PC-3 (cell line): ENCODE data around the gene RB1. TPM values are rescaled to one million over a fixed set of nuclear protein-coding genes. Genes with fewer than 3 reads are reported as not detected.

Experiments used
- ATAC-seq: fragments of 200-7000 bp; cut with Tn5 transposase; 2 replicates; pipeline ENCODE4 v1.9.1; 2020; ENCODE audit warnings: mild to moderate bottlenecking, moderate library complexity
- BruUV-seq: library from RNA; stranded (reverse); fragments of 400-500 nt; replicated peaks from 2 replicates; lab custom pipeline; 2021; lab: Mats Ljungman, UMichigan
- CTCF ChIA-PET: fragments of 300-600 bp; sonication (Branson Sonifier 250); formaldehyde crosslinking; loops from one replicate; lab custom pipeline; 2022; ENCODE audit warnings: antibody characterized with exemption; lab: Charles Lee
- POLR2A ChIA-PET: fragments of 300-600 bp; sonication (Branson Sonifier 250); formaldehyde crosslinking; loops from one replicate; lab custom pipeline; 2022; ENCODE audit warnings: antibody characterized with exemption; ENCODE audit not compliant: unreplicated experiment; lab: Charles Lee
- DNase-seq: peaks from one replicate; pipeline ENCODE4 v3.0.0-alpha.2; 2015
- H2AFZ ChIP-seq: fragments of 300-600 bp; sonication (generic); 2 replicates; pipeline ENCODE4 v1.6.0; 2016; ENCODE audit warnings: antibody characterized with exemption, low read length
- H3F3A ChIP-seq: fragments of 300-600 bp; sonication (generic); one replicate; pipeline ENCODE4 v1.6.0; 2017; ENCODE audit warnings: antibody characterized with exemption, low read length, control low read depth, mild to moderate bottlenecking; ENCODE audit not compliant: unreplicated experiment
- H3K27ac ChIP-seq: fragments of 300-600 bp; sonication (generic); 2 replicates; pipeline ENCODE4 v1.5.1; 2016; ENCODE audit warnings: mild to moderate bottlenecking, low read length
- H3K27me3 ChIP-seq: fragments of 300-600 bp; sonication (generic); 2 replicates; pipeline ENCODE4 v1.6.1; 2016; ENCODE audit warnings: low read length, mixed read lengths
- H3K36me3 ChIP-seq: fragments of 300-600 bp; sonication (generic); 2 replicates; pipeline ENCODE4 v1.6.1; 2016; ENCODE audit warnings: low read depth, mixed run types, low read length, mixed read lengths
- H3K4me1 ChIP-seq: fragments of 300-600 bp; sonication (generic); 2 replicates; pipeline ENCODE4 v1.5.1; 2016; ENCODE audit warnings: low read length; ENCODE audit not compliant: insufficient read depth
- H3K4me2 ChIP-seq: fragments of 300-600 bp; sonication (generic); 2 replicates; pipeline ENCODE4 v1.6.0; 2016; ENCODE audit warnings: low read length
- H3K4me3 ChIP-seq: fragments of 300-600 bp; sonication (generic); 2 replicates; pipeline ENCODE4 v1.5.1; 2016; ENCODE audit warnings: mild to moderate bottlenecking, low read length, mixed read lengths
- H3K79me2 ChIP-seq: fragments of 300-600 bp; sonication (generic); 2 replicates; pipeline ENCODE4 v1.6.1; 2017; ENCODE audit warnings: low read length, mixed read lengths
- H3K9ac ChIP-seq: fragments of 300-600 bp; sonication (generic); 2 replicates; pipeline ENCODE4 v1.6.0; 2016; ENCODE audit warnings: mild to moderate bottlenecking, low read length
- H3K9me2 ChIP-seq: fragments of 300-600 bp; sonication (generic); replicated peaks from 2 replicates; pipeline ENCODE4 v1.6.1; 2016; ENCODE audit warnings: mixed run types, low read length, mixed read lengths
- H3K9me3 ChIP-seq: fragments of 300-600 bp; sonication (generic); 2 replicates; pipeline ENCODE4 v1.6.1; 2016; ENCODE audit warnings: low read length, mixed read lengths
- H4K20me1 ChIP-seq: fragments of 300-600 bp; sonication (generic); 2 replicates; pipeline ENCODE4 v1.6.1; 2016; ENCODE audit warnings: low read length, mixed read lengths
- EZH2 ChIP-seq: fragments of 300-600 bp; sonication (generic); IDR thresholded peaks from one replicate; pipeline ENCODE4 v1.6.1; 2017; ENCODE audit warnings: antibody characterized with exemption, mild to moderate bottlenecking, low read length; ENCODE audit not compliant: unreplicated experiment
- EZH2phosphoT487 ChIP-seq: fragments of 300-600 bp; sonication (generic); IDR thresholded peaks from 2 replicates; pipeline ENCODE4 v1.6.1; 2018; ENCODE audit warnings: mild to moderate bottlenecking, antibody characterized with exemption, low read length, borderline replicate concordance
- intact Hi-C: fragments of 100-400 bp; cut with micrococcal nuclease; formaldehyde crosslinking; loops from 2 replicates; pipeline ENCODE4 v1.9.0; 2023
- total RNA-seq: library from RNA; depleted of rRNA; stranded (reverse); fragments of >200 nt; gene quantifications from 2 replicates; pipeline ENCODE4 v1.2.3, GENCODE V29; 2014
- TF ChIP-seq, protein P1 (sequence below): fragments of 300-600 bp; sonication (generic); conservative IDR thresholded peaks from 2 replicates; pipeline ENCODE4 v1.5.1; 2017; ENCODE audit warnings: antibody characterized with exemption, low read depth, mild to moderate bottlenecking, low read length

RB1 gene
- total RNA-seq, 1 experiment from 2014 or later, result 14.3 TPM

DNA sequence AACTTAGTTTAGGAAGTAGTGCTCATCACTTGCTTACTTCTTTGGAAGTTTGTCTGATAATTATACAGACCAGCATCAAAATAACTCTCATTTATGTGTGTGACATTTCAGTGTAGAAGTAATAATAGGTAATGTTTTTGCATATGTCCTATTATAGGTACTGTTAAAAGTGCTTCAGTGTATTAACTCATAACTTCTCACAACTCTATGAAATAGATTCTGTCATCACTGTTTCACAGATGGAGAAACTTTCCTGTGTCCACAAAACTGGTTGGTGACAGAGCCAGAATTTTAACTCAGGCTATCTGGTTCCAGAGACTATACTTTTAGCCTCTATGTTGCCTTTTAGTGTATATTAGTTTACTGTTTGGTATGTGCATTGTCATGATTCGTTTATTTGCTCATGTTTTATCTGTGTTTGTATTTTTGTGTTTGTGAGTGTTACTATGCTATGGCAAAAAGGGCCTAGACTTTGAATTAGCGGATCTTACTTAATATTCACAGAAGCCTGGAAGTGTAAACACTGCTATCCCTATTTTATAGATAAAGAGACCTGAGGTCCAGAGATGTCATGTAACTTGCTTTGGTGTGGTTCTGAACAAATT is 96.6 kb downstream of the RB1 start:
- Histone ChIP-seq H3K4me3 (no peak overlapping the region), H3K4me2 (peak overlapping the region; percentile 38), H3K27me3 (no peaks in the 10 kb centered on the region), H3K4me1 (peaks cover 36% of the 10 kb centered on the region), H4K20me1 (no peaks in the 10 kb centered on the region), H3K79me2 (no peaks in the 10 kb centered on the region), H3K9me2 (no peaks in the 10 kb centered on the region), H3K36me3 (no peaks in the 10 kb centered on the region; the same call in 1 of the 2 replicates), H3K9me3 (no peaks in the 10 kb centered on the region), H3K27ac (peak overlapping the region; percentile 54), H3K9ac (no peak overlapping the region), H3F3A (no peaks in the 10 kb centered on the region), H2AFZ (no peak overlapping the region)
- no peak for TF ChIP-seq EZH2
- TF ChIP-seq, protein P1, sequence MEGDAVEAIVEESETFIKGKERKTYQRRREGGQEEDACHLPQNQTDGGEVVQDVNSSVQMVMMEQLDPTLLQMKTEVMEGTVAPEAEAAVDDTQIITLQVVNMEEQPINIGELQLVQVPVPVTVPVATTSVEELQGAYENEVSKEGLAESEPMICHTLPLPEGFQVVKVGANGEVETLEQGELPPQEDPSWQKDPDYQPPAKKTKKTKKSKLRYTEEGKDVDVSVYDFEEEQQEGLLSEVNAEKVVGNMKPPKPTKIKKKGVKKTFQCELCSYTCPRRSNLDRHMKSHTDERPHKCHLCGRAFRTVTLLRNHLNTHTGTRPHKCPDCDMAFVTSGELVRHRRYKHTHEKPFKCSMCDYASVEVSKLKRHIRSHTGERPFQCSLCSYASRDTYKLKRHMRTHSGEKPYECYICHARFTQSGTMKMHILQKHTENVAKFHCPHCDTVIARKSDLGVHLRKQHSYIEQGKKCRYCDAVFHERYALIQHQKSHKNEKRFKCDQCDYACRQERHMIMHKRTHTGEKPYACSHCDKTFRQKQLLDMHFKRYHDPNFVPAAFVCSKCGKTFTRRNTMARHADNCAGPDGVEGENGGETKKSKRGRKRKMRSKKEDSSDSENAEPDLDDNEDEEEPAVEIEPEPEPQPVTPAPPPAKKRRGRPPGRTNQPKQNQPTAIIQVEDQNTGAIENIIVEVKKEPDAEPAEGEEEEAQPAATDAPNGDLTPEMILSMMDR, result no peak
- TF ChIP-seq EZH2phosphoT487, result no peak
- POLR2A ChIA-PET, result no interaction called here
- ATAC-seq, result peak; percentile 27
- no TSS peak for BruUV-seq
- CTCF ChIA-PET, result no interaction called here
- intact Hi-C loops, result loop anchor here (2.0 to 5.0 kb wide), 3 partner anchors 49 to 185 kb away; no protein-coding TSS in a partner anchor
- peak; percentile 26 for DNase-seq

DNA sequence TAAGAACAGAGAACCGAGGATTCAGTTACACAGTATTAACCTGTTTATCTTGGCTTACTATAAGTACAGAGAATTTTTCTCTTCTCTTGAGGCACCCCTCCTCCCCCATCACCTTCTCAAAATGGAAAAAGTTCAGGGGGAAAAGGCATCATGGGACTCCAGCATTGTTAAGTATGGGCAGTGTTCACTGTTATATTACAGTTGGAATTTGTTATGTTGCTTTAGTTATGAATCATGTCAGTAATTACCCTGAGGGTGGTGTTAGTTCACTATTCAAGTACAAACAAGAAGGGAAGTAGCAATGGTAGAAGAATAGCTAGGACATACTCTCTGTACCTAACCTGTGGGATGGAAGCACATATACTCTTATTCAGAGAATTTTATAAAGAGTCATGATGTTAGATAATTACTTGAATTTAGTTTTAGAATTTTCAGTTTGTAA is 97.3 kb downstream of the RB1 start:
- ATAC-seq, result peak; percentile 83
- Histone ChIP-seq H3K9me3 (no peaks in the 10 kb centered on the region), H2AFZ (no peak overlapping the region), H4K20me1 (no peaks in the 10 kb centered on the region), H3K9ac (no peak overlapping the region), H3K27me3 (no peaks in the 10 kb centered on the region), H3K36me3 (no peaks in the 10 kb centered on the region; the same call in 1 of the 2 replicates), H3F3A (no peaks in the 10 kb centered on the region), H3K27ac (peak overlapping the region; percentile 54), H3K4me3 (no peak overlapping the region), H3K4me1 (peaks cover 36% of the 10 kb centered on the region), H3K79me2 (no peaks in the 10 kb centered on the region), H3K9me2 (no peaks in the 10 kb centered on the region), H3K4me2 (peak overlapping the region; percentile 38; the same call in 1 of the 2 replicates)
- intact Hi-C loops, result loop anchor here (1.0 to 5.0 kb wide), 4 partner anchors 48 to 184 kb away; no protein-coding TSS in a partner anchor
- peak; percentile 59 for DNase-seq
- BruUV-seq, result no TSS peak
- TF ChIP-seq EZH2 (no peak), EZH2phosphoT487 (no peak)
- TF ChIP-seq, protein P1, result 0 out of 2 replicates have a peak, but pooled peaks have one; percentile 10
- ChIA-PET POLR2A (interaction anchor here (0.6 kb wide), 1 partner anchor 88 kb away, joined by 3 read pairs; no protein-coding TSS in a partner anchor), CTCF (interaction anchor here (0.6 kb wide), 2 partner anchors 132 to 179 kb away, joined by 3 to 10 read pairs; no protein-coding TSS in a partner anchor)

DNA sequence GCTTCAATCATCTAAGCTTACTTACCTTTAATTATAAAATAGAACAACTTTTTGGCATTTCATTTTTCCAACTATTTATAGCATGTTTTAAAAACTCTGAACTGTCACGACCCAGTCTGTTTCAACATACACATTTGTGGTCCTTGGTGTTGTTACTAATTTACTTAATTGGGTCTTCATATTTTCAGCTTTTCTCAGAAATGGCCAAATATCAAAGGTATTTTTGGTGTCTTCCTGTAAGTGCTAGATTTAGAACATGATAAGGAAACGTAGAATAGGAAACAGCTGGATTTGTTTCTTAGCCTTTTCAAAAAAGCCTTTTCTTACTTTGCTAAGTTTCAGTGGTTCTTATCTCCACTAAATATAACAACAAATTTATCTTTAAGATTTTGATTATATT is 97.9 kb downstream of the RB1 start:
- Histone ChIP-seq H3K36me3 (no peaks in the 10 kb centered on the region; the same call in 1 of the 2 replicates), H3K4me2 (no peak overlapping the region), H3K9me3 (no peaks in the 10 kb centered on the region), H4K20me1 (no peaks in the 10 kb centered on the region), H3K4me3 (no peak overlapping the region), H3F3A (no peaks in the 10 kb centered on the region), H3K9me2 (no peaks in the 10 kb centered on the region), H3K4me1 (peaks cover 36% of the 10 kb centered on the region), H3K9ac (no peak overlapping the region), H3K27ac (no peak overlapping the region), H2AFZ (no peak overlapping the region), H3K79me2 (no peaks in the 10 kb centered on the region), H3K27me3 (no peaks in the 10 kb centered on the region)
- BruUV-seq, result no TSS peak
- TF ChIP-seq EZH2phosphoT487 (no peak), EZH2 (no peak)
- TF ChIP-seq, protein P1, result no peak
- ChIA-PET CTCF (interaction anchor here (0.6 kb wide), 2 partner anchors 131 to 179 kb away, joined by 3 to 10 read pairs; no protein-coding TSS in a partner anchor), POLR2A (interaction anchor here (0.6 kb wide), 1 partner anchor 88 kb away, joined by 3 read pairs; no protein-coding TSS in a partner anchor)
- ATAC-seq (no peak), DNase-seq (no peak)
- intact Hi-C loops, result loop anchor here (1.0 to 5.0 kb wide), 4 partner anchors 47 to 183 kb away; no protein-coding TSS in a partner anchor
